ENCODE data around the gene TMEM61.
"Not testable (repeated sequence)": the region's sequence is repeated elsewhere in the genome, so short reads cannot be mapped to it uniquely, and the experiment has no call there.

The TMEM61 gene

GRCh38 chr1:54962612-54963395, 17.6 kb upstream of the TMEM61 start:
- no peak for DNase-seq (ENCODE audit: low spot score)

- not testable (repeated sequence) for DNase-seq (ENCODE audit: low spot score)
These were observed 16.6 kb upstream of the TMEM61 start for GRCh38 chr1:54963829-54964228.

GRCh38 chr1:54965624-54966340, 14.6 kb upstream of the TMEM61 start:
- DNase-seq (ENCODE audit: low spot score), result peak; percentile 31

DNA sequence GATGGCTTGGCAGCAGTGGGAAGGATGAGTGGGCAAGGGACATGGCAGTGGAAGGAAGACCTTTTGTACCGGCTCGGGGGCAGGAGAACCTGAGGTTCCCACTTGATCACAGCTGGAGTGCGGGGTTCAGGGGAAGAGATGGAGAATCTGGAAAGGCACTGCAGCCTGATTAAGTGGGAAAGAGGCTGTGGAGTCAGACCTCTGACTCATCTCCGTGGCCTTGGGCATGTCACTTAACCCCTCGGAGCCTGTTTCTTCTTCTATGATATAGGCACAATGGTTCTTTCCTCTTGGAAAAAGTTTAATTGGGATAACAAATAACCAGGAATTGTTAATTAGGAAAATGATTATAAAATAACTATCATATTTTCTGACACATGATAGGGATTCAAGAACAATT, 13.1 kb upstream of the TMEM61 start:
- DNase-seq (ENCODE audit: low spot score), result no peak

DNA sequence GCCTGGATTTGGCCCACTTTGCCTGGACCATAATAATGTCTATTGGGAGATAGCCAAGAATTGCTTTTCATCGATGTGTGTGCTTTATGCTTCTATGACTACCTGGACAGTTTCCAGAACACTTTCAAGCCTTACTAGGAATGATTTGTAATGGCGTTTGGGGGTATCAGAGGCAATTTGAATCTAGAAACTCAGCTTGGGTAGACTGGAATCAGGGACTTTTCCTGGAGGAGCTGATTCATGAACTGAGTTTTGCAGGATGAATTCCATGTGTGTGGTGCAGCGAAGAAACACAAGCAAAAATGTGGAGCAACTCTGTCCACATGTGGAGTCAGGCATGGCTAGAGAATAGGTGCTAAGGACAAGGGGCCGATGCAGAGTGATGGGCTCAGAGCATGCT, 11.9 kb upstream of the TMEM61 start:
- DNase-seq (ENCODE audit: low spot score), result no peak

GRCh38 chr1:54969879-54970278, 10.5 kb upstream of the TMEM61 start:
- DNase-seq (ENCODE audit: low spot score), result no peak

DNA sequence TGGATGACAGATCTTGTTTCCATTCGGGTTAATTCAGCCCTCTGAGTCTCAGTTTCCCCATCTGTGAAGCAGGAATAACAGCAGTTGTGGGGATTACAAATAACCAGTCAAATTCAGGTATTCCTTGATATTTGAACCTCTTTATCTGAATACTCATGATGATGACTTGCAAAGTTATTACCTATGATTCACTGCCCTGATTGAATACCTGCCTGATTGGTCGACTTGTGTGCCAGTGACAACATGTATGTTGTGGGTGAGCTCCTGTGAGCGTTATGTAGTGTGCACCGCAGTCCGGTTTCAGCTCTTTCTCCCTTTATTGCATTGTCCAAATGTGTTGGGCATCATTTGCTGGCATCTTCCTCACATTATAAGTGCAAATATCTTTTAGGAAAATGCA, 9.5 kb upstream of the TMEM61 start:
- DNase-seq (ENCODE audit: low spot score), result no peak

DNA sequence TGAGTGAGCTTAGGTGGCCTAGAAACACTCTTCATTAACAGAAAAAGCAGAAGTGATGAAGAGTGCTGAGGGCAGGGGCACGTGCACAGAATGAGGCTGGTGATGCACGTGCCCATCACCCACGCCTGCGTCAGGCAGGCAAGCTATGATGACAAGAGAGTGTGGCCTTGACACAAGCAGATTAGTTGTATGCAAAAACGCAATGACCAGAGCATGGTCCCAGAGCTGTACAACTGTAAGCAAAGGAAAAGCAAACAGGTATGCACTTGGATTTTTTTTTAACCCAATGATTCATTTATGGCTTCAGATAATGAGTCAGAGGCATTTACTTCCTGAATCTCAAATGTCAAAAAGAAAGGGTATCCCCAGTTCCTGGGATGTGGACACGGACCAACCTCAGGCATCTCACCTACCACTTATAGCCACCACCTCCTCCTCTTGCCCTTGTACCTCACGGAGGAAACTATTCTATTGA, 9.1 kb upstream of the TMEM61 start:
- no peak for DNase-seq (ENCODE audit: low spot score)

DNA sequence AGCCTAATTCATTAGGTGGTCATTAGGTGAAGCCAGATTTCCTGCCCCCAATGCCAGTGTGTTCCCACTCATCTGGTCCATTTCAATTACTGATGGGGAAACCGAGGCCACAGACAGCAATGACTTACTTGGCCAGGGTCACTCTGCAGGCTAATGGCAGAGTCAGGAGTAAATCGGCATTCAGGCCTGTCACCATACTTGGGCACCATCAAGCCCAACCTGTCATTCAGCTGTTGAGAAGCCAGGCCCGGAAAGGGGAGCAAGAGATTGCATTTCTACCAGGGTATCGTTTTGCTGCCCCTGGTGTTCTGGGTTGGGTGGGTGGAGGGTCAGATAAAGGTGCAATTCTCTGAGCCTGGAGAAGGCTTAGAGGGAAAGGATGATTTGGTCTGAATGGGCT, 8.0 kb upstream of the TMEM61 start:
- DNase-seq (ENCODE audit: low spot score), result no peak

DNA sequence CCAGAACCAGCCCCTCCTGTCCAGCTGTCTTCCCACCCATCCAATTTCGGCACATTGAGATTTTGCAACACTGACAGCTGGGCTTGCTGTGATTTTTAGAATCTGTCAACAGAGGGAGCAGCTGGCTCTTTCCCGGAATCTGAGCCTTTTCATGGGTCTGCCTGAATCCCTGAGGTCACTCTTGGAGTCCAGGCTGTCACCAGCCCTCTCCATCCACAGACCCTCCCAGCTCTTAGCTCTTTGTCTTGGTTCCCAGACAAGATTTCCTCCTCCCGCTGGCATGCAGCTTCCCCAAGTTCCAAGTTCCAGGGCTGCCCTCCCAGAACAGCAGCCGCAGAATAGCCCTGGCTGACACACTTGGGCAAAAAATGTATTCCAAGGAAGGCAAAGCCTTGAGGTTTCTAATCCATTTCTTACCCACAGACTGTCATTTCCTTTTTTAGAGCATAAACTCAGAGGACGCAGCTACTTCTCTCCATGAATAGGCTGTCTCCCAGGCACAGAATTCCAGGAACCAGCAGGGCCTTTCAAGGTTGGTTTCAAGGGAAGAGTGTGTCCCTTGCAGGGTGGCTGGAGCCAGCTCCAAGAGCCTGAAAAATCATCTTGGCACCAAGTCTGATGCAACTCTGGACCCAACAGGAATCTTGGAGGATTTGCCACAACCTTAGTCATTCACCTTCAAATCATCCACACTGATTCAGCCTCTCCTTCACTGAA, 7.1 kb upstream of the TMEM61 start:
- no peak for DNase-seq (ENCODE audit: low spot score)

DNA sequence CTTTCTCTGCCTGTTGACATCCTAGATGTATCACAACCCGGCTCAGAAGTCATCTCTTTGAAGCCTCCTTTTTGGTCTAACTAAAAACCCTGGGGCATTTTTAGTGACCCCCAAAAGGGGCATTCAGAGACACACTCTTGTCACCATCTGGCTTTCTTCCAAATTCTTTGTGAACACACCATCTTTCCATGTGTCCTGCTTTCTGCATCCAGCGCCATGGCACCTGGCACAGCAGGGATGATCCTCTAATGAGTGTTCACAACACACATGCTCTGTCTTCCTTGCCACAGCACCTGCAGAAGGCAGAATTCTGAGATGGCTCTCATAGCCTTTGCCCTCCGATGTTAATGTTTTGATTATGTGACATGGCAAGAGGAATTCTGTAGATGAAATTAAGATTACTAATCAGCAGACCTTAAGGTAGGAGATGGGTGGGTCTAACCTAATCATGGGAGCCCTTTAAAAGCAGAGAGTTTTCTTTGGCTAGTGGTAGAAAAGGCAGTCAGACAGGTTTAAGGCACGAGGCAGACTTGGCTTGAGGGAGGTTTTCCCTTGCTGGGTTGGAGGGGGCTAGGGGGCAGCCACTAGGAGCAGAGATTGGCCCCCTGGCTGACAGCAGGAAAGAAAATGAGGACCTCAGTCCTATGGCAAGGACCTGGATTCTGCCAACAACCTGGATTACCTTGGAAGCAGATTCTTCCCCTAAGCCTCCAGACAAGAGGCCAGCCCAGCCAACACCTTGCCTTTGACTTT, 4.9 kb upstream of the TMEM61 start:
- no peak for DNase-seq (ENCODE audit: low spot score)

- DNase-seq (ENCODE audit: low spot score), result no peak
These were observed 3.7 kb upstream of the TMEM61 start for GRCh38 chr1:54976747-54977146.

DNA sequence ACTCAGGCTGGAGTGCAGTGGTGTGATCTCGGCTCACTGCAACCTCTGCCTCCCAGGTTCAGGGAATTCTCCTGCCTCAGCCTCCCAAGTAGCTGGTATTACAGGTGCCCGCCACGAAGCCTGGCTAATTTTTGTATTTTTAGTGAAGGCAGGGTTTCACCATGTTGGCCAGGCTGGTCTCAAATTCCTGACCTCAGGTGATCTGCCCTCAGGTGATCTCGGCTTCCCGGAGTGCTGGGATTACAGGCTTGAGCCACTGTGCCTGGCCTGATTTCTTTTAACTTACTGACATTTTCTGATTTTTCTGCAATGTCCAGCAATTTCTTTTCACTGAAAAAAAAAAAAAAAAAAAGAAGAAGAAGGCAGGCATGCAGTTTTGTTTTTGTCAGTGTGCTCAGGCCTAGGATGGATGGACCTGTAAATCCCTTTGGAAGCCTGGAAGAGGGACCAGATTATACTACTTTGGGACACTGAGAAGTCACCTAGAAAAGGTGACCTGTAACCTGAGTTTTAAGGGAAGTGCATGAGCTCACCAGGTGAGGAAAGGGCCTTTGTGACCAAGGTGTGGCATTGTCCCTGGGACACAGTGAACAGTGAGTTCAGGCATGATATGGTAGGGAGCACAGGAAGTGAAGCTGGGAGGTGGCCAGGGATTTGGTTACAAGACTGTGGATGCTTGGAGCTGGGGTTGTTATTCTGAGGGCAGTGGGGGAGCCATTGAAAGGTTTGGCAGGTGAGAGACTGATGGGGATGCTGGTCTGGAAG, 2.7 kb upstream of the TMEM61 start:
- DNase-seq (ENCODE audit: low spot score), result no peak

DNA sequence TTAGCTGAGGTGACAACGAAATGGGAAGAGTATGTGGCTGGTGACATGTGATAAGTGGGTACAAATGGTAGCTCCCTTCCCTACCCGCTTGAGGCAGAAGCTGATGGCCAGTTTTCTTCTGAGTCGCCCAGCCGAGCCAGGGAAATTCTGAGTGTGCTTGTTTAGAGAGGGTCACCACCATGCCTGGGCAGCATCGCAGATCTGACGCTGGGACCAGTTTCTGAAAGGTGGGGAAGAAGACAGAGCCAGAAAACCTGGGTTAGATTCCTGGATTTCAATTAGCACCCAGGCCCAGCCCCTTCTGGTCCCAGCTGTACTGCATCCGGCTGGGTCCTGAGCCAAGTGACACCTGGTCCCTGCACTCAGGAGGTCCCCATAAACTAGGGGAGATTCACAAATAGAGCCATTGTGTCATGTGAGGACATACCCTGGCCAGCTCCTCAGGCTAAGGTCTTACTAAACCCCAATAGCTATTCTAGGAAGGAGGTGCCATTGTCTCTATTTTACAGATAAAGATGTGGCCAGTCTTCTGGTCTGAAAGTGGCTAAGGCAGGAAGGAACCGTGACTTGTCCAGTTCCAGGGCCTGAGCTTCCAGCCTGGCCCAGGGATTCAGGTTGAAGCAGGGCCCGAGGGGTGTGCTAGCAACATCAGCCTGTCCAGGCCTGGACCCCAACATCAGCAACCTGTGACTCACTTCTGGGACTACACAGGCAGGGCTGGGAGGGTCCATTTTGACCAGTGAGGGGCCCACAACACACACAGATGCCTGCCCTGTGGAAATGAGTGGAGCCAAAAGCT, 1.7 kb upstream of the TMEM61 start:
- DNase-seq (ENCODE audit: low spot score), result no peak

DNA sequence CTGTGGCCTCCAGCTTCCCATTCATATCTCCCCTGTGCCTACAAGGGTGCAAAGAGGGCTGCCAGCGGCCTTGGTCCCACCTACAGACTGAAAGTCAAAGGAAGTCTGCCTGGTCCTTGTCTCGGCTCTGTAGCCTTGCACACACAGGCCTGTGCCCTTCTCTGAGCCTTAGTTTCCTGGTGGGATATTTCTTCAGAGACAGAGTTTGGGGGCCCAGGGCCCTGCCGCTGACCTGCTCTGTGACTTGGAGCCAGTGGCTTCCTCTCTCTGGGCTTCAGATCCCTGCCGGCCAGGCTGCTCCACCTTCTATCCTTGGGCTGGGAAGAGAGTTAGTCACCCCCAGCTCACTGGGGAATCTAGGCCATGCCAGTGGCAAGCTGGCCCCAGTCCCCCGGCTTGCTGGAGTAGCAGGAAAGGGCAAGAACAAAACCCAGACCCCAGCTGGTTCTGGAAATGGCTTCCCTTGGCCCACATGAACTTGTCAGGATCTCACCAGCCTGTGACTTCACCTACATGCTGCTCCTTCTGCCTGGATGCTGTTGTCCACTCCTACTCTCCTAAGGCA, 1.0 kb upstream of the TMEM61 start:
- no peak for DNase-seq (ENCODE audit: low spot score)

GRCh38 chr1:54980046-54980527, 341 bp upstream of the TMEM61 start:
- DNase-seq (ENCODE audit: low spot score), result no peak

- DNase-seq (ENCODE audit: low spot score), result no peak
These were observed 1.0 kb downstream of the TMEM61 start for GRCh38 chr1:54981466-54981865.

- no peak for DNase-seq (ENCODE audit: low spot score)
These were observed 2.3 kb downstream of the TMEM61 start for GRCh38 chr1:54982739-54983138.

DNA sequence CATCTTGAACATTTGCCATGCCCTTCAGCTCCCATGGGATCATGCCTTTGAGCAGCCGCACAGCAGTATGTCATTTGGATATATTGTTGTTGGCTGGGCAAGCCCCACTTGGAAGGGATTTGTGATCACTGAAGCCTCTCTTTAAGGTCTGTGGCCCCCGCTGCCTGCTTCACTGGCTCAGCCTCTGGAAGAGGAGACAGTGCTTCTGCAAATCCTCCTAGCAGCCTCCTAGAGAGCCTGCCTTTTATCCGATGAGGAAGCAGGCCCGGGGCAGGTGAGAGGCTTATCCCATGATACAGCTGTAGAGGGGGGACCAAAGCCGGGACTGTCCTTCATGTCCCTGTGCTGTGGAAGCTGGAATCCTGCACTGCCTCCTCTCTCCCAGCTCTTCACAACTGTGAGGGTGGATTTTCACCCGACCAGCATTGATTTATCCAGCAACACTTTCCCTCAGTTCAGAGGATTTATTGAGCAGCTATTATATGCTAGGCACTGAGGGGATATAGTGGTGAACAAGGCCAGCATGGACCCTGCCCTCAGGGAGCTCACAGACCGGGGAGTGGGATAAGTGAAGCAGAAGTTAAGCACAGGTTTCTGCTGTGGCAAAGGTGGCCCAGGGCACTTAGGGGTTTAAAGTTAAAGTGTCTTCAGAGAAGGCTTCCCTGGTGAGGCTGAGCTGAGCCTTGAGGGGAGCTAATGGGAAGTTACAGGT, 3.9 kb downstream of the TMEM61 start:
- DNase-seq (ENCODE audit: low spot score), result no peak

Data from CD4-positive, alpha-beta T cell treated with Interleukin-2 at 100 ng/mL for 4 hours (primary cell).